Stimulated activated CD4-positive, alpha-beta T cell treated with anti-CD3 and anti-CD28 coated beads, Interleukin-4, amount 100 ng/mL, for 1 hour (primary cell): ENCODE data around the gene MRPL38.
"Not testable (repeated sequence)": the region's sequence is repeated elsewhere in the genome, so short reads cannot be mapped to it uniquely, and the experiment has no call there.

ENCODE experiments used
- DNase-seq: peaks from one replicate; pipeline ENCODE4 v3.0.0-alpha.2; 2020

MRPL38 gene

GRCh38 chr17:75895370-75896155, 9.1 kb downstream of the MRPL38 start:
- no peak for DNase-seq

- no peak for DNase-seq
Measured at GRCh38 chr17:75894049-75894733, 10.5 kb downstream of the MRPL38 start.

- DNase-seq, result no peak
Measured at GRCh38 chr17:75893305-75894048, 11.2 kb downstream of the MRPL38 start.

GRCh38 chr17:75892556-75893224, 12.0 kb downstream of the MRPL38 start:
- no peak for DNase-seq

GRCh38 chr17:75891605-75892555, 12.8 kb downstream of the MRPL38 start:
- no peak for DNase-seq

DNA sequence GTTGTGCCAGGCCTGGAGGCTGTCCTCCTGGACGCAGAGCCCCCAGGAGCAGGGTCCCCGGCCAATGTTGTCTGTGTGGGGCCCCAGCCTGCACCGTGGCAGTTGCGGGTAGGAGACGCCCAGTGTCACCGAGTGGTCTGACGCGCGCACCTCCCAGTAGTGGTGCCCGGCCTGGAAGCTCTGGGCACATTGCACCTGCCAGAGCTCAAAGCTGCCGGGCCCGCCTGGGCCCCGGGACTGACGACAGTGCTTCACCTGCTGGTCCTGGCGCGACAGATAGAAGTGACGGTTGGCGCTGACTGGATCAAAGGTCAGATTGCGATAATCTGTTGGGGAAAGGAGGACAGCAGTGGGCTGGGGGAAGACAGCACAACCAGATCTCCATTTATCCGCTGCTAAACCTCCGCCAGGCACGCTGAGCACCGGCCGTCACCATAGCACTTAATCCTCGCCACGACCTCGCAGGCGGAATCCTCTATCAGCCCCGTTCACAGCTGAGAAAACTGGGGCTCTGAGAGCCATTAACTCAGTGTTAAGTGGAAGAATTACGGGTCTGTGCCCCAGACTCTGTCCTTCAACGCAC, 13.6 kb downstream of the MRPL38 start:
- no peak for DNase-seq

DNA sequence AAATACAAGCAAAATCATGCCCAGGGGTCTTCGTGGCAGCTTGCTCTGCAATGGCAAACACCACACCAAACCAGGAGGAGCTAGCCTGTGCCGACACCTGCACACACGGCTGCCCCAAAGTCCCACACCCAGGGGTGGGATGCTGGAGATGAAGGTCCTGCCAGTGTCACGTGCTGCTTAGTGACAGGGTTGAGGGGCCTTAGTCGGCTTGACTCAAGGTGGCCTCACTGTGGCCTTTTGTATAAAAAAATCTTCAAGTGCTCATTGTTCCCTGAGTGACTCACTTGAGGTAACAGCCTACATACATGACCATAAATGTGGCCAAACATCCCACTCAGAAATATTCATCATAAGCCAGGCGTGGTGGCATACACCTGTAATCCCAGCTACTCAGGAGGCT, 15.2 kb downstream of the MRPL38 start:
- DNase-seq, result no peak

GRCh38 chr17:75888484-75888883, 16.2 kb downstream of the MRPL38 start:
- no peak for DNase-seq

DNA sequence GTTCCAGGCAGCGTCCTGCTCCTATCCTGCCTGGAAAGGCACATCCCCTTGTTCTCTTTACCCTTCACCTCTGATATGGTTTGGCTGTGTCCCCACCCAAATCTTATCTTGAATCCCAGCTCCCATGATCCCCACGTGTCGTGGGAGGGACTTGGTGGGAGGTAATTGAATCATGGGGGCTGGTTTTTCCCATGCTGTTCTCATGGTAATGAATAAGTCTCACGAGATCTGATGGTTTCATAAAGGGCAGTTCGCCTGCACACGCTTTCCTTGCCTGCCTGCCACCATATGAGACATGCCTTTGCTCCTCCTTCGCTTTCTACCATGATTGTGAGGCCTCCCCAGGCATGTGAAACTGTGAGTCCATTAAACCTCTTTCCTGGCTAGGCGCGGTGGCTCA, 18.8 kb downstream of the MRPL38 start:
- not testable (repeated sequence) for DNase-seq

DNA sequence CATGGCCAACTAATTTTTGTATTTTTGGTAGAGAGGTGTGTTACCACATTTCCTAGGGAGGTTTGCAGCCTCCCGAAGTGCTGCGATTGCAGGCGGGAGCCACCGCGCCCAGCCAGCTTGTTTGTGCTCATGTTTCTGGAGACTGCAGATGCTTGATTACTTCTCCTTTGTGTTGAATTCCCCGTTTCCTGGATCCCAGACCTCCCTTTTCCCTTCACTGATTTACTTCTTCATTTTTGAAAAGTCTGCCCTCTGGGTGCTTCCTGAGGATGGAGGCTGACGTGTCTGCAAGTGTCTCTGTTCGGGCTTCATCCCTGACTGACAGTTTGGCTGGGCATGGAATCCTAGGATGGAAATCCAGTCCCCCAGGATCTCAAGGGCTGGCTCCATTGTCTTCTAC, 19.3 kb downstream of the MRPL38 start:
- DNase-seq, result no peak

DNA sequence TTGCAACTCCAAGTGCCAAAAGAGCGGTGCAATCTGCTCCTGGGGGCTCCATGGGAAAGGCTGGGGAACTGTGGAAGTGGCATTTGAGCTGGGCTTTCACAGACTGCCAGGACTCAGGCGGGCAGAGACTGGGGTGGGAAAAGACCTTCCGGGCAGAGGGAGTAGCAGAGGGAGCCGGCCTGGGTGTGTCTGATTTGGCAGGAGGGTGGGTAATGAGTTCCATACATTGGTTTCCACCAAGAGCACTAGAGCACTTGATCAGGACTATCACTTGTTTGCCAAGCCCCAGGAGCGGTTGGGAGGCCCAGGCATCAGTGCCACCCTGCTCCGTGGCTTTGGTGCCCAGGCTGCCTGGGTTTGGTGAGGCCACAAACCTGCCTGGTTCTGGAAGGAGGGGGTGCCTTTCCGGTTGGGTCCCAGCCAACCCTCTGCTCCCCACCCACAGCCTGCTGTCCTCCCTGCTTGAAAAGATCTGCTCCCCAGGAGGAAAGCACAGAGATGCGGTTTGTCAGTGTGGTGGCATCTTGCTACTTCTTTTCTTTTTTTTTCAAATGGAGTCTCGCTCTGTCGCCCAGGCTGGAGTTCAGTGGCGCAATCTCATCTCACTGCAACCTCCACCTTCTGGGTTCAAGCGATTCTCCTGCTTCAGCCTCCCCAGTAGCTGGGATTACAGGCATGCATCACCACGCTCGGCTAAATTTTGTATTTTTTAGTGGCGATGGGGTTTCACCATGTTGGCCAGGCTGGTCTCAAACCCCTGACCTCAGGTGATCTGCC, 22.8 kb downstream of the MRPL38 start:
- DNase-seq, result no peak

DNA sequence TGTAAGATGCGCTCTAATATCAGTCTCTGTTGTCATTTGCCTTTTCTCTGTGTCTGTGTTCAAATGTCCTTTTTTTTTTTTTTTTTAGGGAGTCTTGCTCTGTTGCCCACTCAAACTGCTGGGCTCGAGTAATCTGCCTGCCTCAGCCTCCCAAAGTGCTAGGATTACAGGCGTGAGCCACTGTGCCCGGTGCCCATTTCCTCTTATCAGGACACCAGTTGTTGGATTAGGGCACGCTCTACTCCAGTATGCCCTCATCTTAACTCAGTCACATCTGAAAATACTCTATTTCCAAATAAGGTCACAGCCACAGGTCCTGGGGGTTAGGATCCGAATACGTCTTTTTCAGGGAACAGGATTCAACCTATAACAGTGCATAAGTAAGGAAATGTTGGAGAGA, 24.4 kb downstream of the MRPL38 start:
- DNase-seq, result no peak

- no peak for DNase-seq
Measured at GRCh38 chr17:75878174-75878998, 26.3 kb downstream of the MRPL38 start, which contains the start of gene TRIM47. TSS of gene TRIM47 (minus strand) at chr17:75878581. CDS start at chr17:75878548, 33 bp downstream.

DNA sequence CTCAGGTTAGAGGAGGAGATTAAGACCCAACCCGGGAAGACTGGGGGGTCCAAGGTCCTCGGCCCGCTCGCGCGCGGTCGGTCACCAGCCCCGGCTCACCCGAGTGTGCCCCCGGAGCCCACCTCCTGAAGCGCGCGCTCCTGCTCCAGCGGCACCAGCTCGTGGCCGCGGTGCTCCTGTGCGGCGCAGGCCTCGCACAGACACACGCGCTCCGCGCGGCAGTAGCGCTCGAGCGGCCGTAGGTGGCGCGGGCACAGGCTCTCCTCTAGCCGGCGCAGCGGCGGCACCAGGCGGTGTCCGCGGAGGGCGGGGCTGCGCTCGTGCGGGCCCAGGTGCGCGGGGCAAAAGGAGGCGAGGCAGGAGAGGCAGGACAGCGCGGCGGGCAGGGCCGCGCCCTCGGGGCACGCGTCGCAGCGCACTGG, 26.9 kb downstream of the MRPL38 start:
- peak; percentile 76 for DNase-seq

DNA sequence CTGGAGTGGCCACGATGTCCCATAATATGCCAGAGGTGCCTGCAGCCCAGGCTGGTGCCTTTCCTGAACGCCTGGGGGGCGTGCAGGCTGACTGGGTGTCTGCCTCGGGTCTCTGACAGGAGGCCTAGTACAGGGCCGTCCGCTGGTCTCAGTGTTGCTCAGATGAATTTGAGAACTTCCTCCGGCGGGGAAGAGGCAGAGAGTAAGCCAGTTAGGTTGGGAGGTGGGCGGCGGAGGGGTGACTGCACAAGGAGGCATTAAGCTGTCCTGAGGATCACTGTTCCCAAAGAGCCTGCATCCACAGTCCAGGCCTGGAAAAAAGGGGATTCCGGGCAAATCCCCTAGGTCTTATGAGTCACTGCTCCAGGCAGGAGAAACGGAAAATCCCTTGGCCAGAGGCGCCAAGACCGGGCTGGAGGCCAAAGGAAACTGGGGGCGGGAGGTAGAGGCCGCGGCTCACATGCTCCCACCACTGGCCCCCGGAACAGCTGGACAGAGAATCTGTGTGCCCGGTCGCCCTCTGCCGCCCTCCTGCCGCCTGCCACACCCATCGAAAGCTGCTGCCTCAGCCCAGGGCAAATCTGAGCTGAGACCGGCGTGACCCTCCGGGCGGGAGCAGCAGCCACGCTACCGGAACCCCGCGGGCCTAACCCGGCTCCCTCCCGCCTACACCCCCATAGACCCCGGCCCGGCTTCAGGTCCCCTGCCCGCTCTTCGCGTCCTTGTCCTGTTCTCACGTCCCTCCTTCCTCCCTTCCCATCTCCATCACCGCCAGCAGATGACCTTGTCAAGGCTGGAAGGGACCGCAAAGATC, 27.5 kb downstream of the MRPL38 start:
- DNase-seq, result peak; percentile 40

DNA sequence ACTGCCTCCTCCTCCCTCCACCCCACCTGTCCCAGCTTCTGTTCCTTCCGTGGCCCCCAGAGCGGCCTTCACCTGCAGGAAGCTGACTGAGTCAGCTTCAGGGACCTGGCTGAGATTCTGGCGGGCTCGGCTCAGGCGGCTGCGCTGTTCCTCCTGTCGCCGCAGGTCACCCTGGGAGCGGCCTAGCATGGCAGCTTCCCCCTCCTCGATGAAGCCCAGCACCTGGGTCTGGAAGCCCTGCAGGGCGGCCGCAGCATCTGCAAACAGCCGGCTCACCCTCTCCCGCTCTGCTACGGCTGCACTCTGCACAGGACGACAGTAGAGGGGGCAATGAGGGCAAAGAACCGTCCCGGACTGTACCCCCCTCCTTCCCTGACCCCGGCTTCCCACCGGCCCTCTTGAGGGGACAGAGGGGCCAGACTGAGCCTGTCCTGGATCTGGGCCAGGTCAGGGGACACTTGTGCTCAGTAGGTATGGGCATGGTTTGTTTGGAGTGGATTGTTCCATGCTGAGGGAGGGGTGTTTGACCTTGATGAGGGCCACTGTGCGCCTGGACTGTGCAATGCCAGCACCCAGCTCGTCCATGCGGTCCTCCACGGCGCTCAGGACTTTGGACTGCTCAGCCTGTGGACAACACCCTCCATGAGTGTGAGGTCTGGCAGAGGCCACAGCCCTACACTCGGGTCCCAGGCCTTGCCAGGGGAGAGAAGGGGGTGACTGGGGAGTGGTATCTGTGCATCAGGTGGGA, 28.3 kb downstream of the MRPL38 start:
- DNase-seq, result peak; percentile 64

DNA sequence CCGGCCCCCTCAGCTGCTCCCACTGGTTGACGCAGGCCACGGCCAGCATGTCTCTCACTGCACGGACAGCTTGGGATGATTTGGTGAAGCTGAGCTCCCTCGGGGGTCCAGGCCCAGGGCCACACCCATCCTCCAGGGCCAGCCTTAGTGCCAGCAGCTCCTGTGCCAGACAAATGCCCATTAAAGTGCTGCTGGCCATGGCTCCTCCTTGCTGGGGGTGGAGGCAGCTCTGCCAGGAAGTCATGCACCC, 28.8 kb downstream of the MRPL38 start:
- DNase-seq, result no peak

- no peak for DNase-seq
Measured at GRCh38 chr17:75875182-75875939, 29.3 kb downstream of the MRPL38 start.
